Trophoblast cell (in vitro differentiated cells and primary cell): ENCODE results near the gene MALRD1.

Experiments
- DNase-seq, 2 donors: peaks; one replicate each; pipeline ENCODE4 v3.0.0-alpha.2; 2016
- H2AFZ ChIP-seq: 2 replicates; pipeline ENCODE4 v1.6.1; 2013; ENCODE audit warnings: low read length, moderate library complexity, mild to moderate bottlenecking; ENCODE audit not compliant: insufficient read depth, poor library complexity
- H2AK5ac ChIP-seq: 2 replicates; pipeline ENCODE4 v1.6.1; 2013; ENCODE audit warnings: mild to moderate bottlenecking, low read length
- H2BK120ac ChIP-seq: 2 replicates; pipeline ENCODE4 v1.6.1; 2013; ENCODE audit warnings: low read length, mild to moderate bottlenecking, moderate library complexity; ENCODE audit not compliant: insufficient read depth, poor library complexity
- H2BK12ac ChIP-seq: 2 replicates; pipeline ENCODE4 v1.6.1; 2013; ENCODE audit warnings: mild to moderate bottlenecking, low read length, moderate library complexity
- H2BK5ac ChIP-seq: 2 replicates; pipeline ENCODE4 v1.6.1; 2013; ENCODE audit warnings: low read length, low read depth, moderate library complexity, mild to moderate bottlenecking; ENCODE audit not compliant: poor library complexity
- H3K14ac ChIP-seq: 2 replicates; pipeline ENCODE4 v1.6.1; 2013; ENCODE audit warnings: mild to moderate bottlenecking, low read length
- H3K18ac ChIP-seq: 2 replicates; pipeline ENCODE4 v1.6.1; 2013; ENCODE audit warnings: mild to moderate bottlenecking, low read length
- H3K23ac ChIP-seq: 2 replicates; pipeline ENCODE4 v1.6.1; 2013; ENCODE audit warnings: low read length
- H3K27ac ChIP-seq: 2 replicates; pipeline ENCODE4 v1.5.1; 2013; ENCODE audit warnings: low read depth, mild to moderate bottlenecking, inconsistent platforms, low read length, moderate library complexity
- H3K27me3 ChIP-seq: 2 replicates; pipeline ENCODE4 v1.6.1; 2013; ENCODE audit warnings: inconsistent platforms, mild to moderate bottlenecking, low read length, moderate library complexity; ENCODE audit not compliant: insufficient read depth
- H3K36me3 ChIP-seq, 2 experiments: 1 replicate in 1 of 2; 2 replicates in 1 of 2; pipeline ENCODE4 v1.6.1; 2013; ENCODE audit warnings: low read length in 2 of 2, mild to moderate bottlenecking in 2 of 2, moderate library complexity in 1 of 2; ENCODE audit not compliant: insufficient read depth in 2 of 2, control insufficient read depth in 1 of 2
- H3K4ac ChIP-seq: 2 replicates; pipeline ENCODE4 v1.6.1; 2013; ENCODE audit warnings: low read depth, mild to moderate bottlenecking, low read length, moderate library complexity
- H3K4me1 ChIP-seq, 2 experiments: 1 replicate in 1 of 2; 2 replicates in 1 of 2; pipeline ENCODE4 v1.6.1; 2013; ENCODE audit warnings: low read length in 2 of 2, mild to moderate bottlenecking in 2 of 2, moderate library complexity in 1 of 2; ENCODE audit not compliant: insufficient read depth in 2 of 2, control insufficient read depth in 1 of 2
- H3K4me2 ChIP-seq: 2 replicates; pipeline ENCODE4 v1.6.1; 2013; ENCODE audit warnings: inconsistent platforms, mild to moderate bottlenecking, low read length, moderate library complexity
- H3K4me3 ChIP-seq: 2 replicates; pipeline ENCODE4 v1.5.1; 2013; ENCODE audit warnings: mild to moderate bottlenecking, low read depth, low read length, inconsistent platforms
- H3K79me1 ChIP-seq: one replicate; pipeline ENCODE4 v1.6.1; 2013; ENCODE audit warnings: low read length
- H3K79me2 ChIP-seq: 2 replicates; pipeline ENCODE4 v1.6.1; 2013; ENCODE audit warnings: low read length, mild to moderate bottlenecking; ENCODE audit not compliant: control insufficient read depth, insufficient read depth, poor library complexity
- H3K9ac ChIP-seq: 2 replicates; pipeline ENCODE4 v1.6.1; 2013; ENCODE audit warnings: mild to moderate bottlenecking, low read length
- H3K9me3 ChIP-seq: 2 replicates; pipeline ENCODE4 v1.6.1; 2013; ENCODE audit warnings: low read depth, mild to moderate bottlenecking, control low read depth, inconsistent platforms, low read length; ENCODE audit not compliant: insufficient read depth
- H4K12ac ChIP-seq: 2 replicates; pipeline ENCODE4 v1.6.1; 2013; ENCODE audit warnings: low read depth, mild to moderate bottlenecking, low read length, moderate library complexity
- H4K8ac ChIP-seq: 2 replicates; pipeline ENCODE4 v1.6.1; 2013; ENCODE audit warnings: low read depth, mild to moderate bottlenecking, low read length, moderate library complexity
- H4K91ac ChIP-seq: one replicate; pipeline ENCODE4 v1.6.1; 2013; ENCODE audit warnings: low read depth, mild to moderate bottlenecking, low read length, moderate library complexity
- WGBS: extraction: QIAGEN DNeasy Blood & Tissue Kit; methylation state at CpG from one replicate; pipeline ENCODE4 v1.1.7; 2013; ENCODE audit warnings: missing lambda C conversion rate; ENCODE audit not compliant: insufficient read length, insufficient coverage; ENCODE audit errors: extremely low coverage; 5-methylcytosine and 5-hydroxymethylcytosine counted together

MALRD1 gene

DNA sequence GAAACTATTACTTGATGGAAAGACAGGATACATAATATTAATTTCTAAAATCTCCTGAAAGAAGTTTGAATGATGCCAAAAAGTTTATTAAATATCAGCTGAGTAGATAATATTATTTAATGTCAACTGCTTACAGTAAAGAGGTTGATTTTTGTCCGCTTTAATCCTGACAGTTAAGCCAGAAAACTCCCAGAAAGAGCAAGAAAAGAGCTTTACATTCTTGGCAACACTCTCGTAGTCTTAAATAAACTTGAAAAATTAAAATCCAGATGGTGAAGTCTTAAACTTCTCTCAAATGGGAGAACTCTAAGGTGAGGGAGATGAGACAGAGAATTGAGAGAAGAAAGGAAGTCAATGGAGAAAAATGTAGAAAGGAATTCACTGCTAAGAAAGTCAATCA lies 568.4 kb downstream of the MALRD1 start:
- H2BK5ac ChIP-seq: no peak overlapping the region
- no peak overlapping the region for H3K23ac ChIP-seq
- no peak overlapping the region for H4K12ac ChIP-seq
- no peak overlapping the region for H3K27ac ChIP-seq
- no peaks in the 10 kb centered on the region for H3K36me3 ChIP-seq
- H3K79me2 ChIP-seq: no peaks in the 10 kb centered on the region
- WGBS: no CpG with 5 or more reads among the region's 2 CpGs
- no peak overlapping the region for H2BK12ac ChIP-seq
- no peaks in the 10 kb centered on the region for H3K4me1 ChIP-seq
- no peak overlapping the region for H3K4me2 ChIP-seq
- H4K91ac ChIP-seq: no peak overlapping the region
- H3K79me1 ChIP-seq: no peaks in the 10 kb centered on the region
- H2BK120ac ChIP-seq: no peak overlapping the region
- H3K4me3 ChIP-seq: no peak overlapping the region
- no peak overlapping the region for H3K18ac ChIP-seq
- no peaks in the 10 kb centered on the region for H3K9me3 ChIP-seq
- no peak overlapping the region for H2AK5ac ChIP-seq
- H2AFZ ChIP-seq: no peak overlapping the region
- H4K8ac ChIP-seq: no peak overlapping the region
- H3K27me3 ChIP-seq: no peaks in the 10 kb centered on the region
- DNase-seq: no peak
- no peak overlapping the region for H3K14ac ChIP-seq
- H3K4ac ChIP-seq: no peak overlapping the region
- H3K9ac ChIP-seq: no peak overlapping the region

GRCh38 chr10:19620811-19621210 lies 572.2 kb downstream of the MALRD1 start:
- Histone ChIP-seq H3K79me1 (no peaks in the 10 kb centered on the region), H3K27ac (no peak overlapping the region), H3K9me3 (no peaks in the 10 kb centered on the region), H3K79me2 (no peaks in the 10 kb centered on the region), H4K12ac (no peak overlapping the region), H2BK12ac (no peak overlapping the region), H3K4ac (no peak overlapping the region), H2BK120ac (no peak overlapping the region), H3K27me3 (no peaks in the 10 kb centered on the region), H3K23ac (no peak overlapping the region), H3K4me3 (no peak overlapping the region), H2AK5ac (no peak overlapping the region), H3K4me2 (no peak overlapping the region), H2AFZ (no peak overlapping the region), H2BK5ac (no peak overlapping the region), H3K9ac (no peak overlapping the region), H4K8ac (no peak overlapping the region), H3K36me3 (no peaks in the 10 kb centered on the region), H3K4me1 (no peaks in the 10 kb centered on the region), H3K18ac (no peak overlapping the region), H4K91ac (no peak overlapping the region), H3K14ac (no peak overlapping the region)
- no peak for DNase-seq

GRCh38 chr10:19623321-19623720 lies 574.7 kb downstream of the MALRD1 start:
- H3K9me3 ChIP-seq: no peaks in the 10 kb centered on the region
- no peak overlapping the region for H3K4me3 ChIP-seq
- H2BK5ac ChIP-seq: no peak overlapping the region
- H3K27me3 ChIP-seq: no peaks in the 10 kb centered on the region
- no peak overlapping the region for H4K12ac ChIP-seq
- no peak overlapping the region for H3K4ac ChIP-seq
- H3K14ac ChIP-seq: no peak overlapping the region
- H2BK12ac ChIP-seq: no peak overlapping the region
- H3K36me3 ChIP-seq: no peaks in the 10 kb centered on the region
- H4K8ac ChIP-seq: no peak overlapping the region
- no peak overlapping the region for H3K18ac ChIP-seq
- no peaks in the 10 kb centered on the region for H3K4me1 ChIP-seq
- no peak overlapping the region for H4K91ac ChIP-seq
- H2AK5ac ChIP-seq: no peak overlapping the region
- no peak overlapping the region for H3K4me2 ChIP-seq
- no peak overlapping the region for H2AFZ ChIP-seq
- H3K9ac ChIP-seq: no peak overlapping the region
- H3K27ac ChIP-seq: no peak overlapping the region
- no peaks in the 10 kb centered on the region for H3K79me1 ChIP-seq
- H3K79me2 ChIP-seq: no peaks in the 10 kb centered on the region
- H2BK120ac ChIP-seq: no peak overlapping the region
- H3K23ac ChIP-seq: no peak overlapping the region
- no peak for DNase-seq

GRCh38 chr10:19626156-19626555 lies 577.6 kb downstream of the MALRD1 start:
- Histone ChIP-seq H3K27me3 (no peaks in the 10 kb centered on the region), H3K9me3 (no peaks in the 10 kb centered on the region), H3K4ac (no peak overlapping the region), H2AFZ (no peak overlapping the region), H2BK12ac (no peak overlapping the region), H3K9ac (no peak overlapping the region), H3K79me1 (no peaks in the 10 kb centered on the region), H3K23ac (no peak overlapping the region), H3K4me3 (no peak overlapping the region), H4K91ac (no peak overlapping the region), H2AK5ac (no peak overlapping the region), H2BK120ac (no peak overlapping the region), H3K79me2 (no peaks in the 10 kb centered on the region), H3K18ac (no peak overlapping the region), H3K27ac (no peak overlapping the region), H3K4me1 (peaks cover 0 to 5% of the 10 kb centered on the region in 2 experiments), H3K36me3 (no peaks in the 10 kb centered on the region), H4K8ac (no peak overlapping the region), H4K12ac (no peak overlapping the region), H3K4me2 (no peak overlapping the region), H2BK5ac (no peak overlapping the region), H3K14ac (no peak overlapping the region)
- no CpG with 5 or more reads among the region's 3 CpGs for WGBS
- no peak for DNase-seq
